HG02610 (cell line): ENCODE data around the gene RBM20.
"Not testable (repeated sequence)": the region's sequence is repeated elsewhere in the genome, so short reads cannot be mapped to it uniquely, and the experiment has no call there.

Experiments
- ATAC-seq: cut with Tn5 transposase; IDR thresholded peaks from one replicate; pipeline ENCODE4 v1.9.1; 2021; ENCODE audit warnings: mild to moderate bottlenecking, moderate library complexity; ENCODE audit not compliant: unreplicated experiment

RBM20 gene

DNA sequence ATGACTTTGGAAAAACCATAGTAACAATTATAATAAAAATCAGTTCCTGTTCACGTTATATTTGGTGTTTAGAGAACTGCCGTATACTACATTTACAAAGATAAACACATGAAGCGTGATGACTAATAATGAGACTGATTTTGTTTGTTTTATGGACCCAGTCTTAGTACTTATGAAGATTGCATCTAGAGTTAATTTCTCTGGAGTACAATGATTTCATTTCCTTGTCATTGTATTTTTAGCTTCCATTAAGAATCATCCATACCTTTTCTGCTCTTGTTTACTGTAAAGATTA is 2.9 kb downstream of the RBM20 start:
- ATAC-seq: no peak

DNA sequence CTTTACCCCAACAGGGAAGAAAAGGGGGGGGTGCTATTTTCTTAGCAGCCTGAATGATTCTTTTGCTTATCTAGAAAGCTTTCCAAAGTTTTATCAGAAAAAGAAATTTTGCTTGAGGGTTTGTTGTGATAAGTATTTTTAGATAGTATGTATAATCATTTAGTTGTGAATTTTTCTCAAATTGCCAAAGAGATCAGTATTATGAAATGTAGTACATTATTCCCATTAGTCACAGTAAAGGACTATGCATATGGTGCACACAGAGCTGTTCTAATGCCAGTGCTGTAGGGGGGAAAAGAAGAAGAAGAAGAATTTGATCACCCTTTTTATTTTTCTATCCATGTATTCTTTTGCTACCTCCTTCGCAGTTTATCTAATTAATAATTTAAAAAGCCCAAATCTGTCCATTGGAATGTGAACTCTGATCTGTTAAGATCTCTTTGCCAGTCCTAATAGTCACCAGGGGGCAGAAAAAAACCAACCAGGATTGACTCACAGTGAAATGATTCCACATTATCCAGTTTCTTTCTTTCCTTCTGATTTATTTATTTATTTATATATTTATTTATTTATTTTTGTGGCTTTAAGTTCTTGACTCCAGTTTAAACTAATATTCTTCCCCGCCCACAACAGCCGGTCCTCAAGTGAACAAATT is 4.7 kb downstream of the RBM20 start:
- no peak for ATAC-seq

DNA sequence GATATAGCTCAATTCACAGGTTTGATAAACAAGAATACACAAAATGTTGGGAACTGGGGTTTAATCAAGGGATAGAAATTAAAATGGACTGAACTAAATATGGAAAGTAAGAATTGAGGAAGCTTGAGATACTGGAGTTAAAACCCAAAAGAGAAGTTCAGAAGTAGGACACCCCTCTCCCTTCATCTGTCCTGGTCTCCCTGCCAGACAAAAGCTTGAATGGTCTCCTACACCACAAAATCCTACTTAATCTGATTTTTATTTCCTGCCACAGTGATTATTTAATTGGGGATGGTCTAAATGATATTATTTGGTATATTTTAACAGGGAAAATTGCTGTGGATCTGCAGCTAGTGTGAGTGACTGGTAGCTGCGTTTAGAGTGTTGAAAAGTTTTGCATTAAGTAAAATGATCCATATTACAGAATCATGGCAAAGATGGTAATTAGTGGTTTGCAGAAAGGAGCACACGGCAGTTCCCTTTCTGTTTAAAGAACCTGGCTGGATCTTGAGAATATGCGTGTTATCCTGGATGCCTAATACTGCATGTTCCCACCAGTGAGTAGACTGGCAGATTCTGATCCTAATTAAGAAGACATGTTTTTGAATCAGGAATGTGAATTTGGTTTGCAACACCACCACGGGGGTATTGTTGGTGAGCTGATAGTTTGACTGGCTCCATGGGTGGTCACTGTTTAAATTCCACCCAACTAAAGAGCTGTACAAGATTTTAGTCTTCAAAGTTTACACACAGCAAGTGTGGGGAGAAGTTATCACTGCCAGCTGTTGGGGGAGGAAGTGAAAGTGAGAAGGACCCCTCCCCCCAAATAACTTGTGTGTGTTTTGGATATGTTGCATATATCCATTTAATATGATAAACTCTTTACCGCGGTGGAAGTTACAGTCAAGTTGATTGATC is 5.5 kb downstream of the RBM20 start:
- no peak for ATAC-seq

DNA sequence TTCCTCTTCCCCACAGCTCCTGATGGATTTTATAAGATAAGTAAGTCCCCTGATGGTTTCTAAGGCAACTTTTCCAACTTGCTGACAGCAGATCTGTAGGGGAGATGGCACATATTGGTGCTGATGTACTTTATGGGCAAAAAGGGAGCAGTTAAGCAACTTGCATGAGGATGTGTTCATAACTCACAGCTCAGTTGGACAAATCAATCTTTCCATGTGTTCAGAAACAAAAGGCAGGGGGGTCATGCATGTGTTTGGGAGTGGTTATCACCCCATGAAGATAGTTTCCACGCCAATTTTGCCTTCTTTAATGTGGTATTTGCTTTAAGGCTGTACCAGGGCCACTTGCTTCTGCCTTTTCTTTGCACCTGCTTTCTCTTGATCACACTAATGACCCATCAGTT is 6.1 kb downstream of the RBM20 start:
- ATAC-seq: no peak

DNA sequence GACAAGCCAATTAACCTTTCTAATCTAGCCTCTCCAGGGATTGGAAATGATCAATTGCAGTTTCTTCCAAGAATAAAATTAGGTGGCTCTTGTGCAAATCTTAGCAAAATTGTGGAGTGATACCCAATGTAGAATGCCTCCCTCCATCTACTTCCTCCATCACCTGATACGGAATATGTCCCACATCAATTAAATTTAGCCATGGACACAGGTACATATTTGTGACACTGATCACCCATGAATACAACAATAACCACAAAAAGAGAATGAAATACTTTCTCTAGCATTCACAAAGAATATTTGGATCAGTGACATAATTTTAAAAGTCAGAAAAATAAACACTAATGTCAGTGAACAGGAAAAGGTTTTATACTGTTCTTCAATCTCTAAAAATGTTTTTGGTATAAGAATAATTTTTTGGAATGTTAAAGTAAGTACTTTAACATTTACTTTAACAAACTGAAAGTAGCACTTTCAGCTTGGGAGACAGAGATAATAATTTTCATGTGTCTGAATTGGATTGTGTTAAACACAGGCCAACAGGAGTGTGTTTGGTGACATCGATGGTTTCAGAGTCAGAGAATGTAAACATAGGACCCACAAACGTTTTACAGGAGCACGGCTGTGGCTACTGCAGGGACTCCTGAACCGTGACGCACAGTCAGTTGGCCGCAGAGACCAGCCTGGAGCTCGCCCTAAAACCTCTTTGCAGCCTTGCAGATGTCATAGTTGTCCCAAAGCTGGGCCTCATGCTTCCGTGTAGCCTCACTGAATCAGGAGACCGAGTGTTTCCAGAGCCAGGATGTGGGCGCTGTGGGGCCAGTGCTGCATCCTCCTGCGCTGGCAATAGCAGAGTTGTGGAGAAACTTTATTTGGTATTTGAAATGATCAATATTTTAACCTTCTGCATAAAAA is 7.2 kb downstream of the RBM20 start:
- ATAC-seq: peak; percentile 80

DNA sequence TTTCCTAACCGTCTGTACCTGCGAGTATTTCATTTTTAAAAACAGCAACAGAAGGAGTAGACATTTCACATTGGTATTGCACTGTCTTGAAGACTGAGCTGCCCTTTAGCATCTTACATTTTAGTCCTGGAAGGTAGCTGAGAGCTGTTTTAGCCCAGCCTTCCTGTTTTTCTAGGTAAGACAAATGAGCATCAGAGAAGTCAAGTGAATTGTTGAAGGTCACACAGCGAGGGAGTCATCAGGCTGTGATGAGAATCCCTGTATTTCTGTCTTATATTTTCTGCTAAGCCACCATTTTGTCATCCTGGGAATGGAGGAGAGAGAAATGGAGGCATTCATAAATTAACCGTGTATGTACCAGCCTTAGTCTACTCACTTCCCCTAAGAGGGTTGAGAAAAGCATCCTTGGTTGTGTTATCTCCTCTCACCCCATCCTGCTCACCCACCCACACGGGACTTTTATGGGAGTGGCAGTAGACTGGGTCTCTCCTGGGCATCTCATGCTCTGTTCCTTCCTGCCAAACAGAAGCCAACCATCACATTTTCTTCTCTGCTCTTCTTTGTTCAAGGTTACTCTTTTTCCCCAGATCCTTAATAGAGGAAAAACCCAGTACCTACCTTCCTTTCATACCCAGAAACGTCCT is 8.5 kb downstream of the RBM20 start:
- no peak for ATAC-seq

DNA sequence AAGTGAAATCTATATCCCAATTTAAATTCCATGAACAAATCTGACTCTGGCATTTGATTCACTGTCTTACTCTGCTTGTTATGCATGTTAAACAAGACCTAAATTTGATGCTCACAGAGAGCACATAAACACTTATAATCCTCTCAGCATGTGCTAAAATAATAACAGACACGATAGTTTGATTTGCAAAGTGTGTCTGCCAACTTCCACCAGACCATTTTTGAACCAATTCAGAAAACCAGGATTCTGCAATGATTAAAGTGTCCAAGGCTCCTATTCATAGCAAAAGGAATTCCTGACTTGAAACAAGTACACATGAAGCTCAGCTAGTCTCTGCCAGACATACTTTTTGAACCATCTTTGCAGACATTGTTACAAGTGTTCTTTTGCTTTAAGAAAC is 11.2 kb downstream of the RBM20 start:
- no peak for ATAC-seq

DNA sequence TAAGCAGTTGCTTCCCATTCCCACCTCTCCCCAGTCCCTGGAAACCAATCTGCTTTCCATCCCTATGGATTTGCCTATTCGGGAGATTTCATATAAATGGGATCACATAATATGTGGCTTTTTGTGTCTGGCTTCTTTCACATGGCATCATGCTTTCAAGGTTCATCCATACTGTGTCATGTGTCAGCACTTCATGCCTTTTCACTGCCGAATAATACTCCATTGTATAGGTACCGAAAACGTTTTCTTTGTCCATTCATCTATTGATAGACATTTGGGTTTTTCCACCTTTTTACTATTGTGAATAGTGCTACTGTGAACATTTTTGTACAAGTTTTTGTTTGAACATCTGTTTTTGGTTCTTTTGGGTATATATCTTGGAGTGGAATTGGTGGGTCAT is 12.5 kb downstream of the RBM20 start:
- no peak for ATAC-seq

DNA sequence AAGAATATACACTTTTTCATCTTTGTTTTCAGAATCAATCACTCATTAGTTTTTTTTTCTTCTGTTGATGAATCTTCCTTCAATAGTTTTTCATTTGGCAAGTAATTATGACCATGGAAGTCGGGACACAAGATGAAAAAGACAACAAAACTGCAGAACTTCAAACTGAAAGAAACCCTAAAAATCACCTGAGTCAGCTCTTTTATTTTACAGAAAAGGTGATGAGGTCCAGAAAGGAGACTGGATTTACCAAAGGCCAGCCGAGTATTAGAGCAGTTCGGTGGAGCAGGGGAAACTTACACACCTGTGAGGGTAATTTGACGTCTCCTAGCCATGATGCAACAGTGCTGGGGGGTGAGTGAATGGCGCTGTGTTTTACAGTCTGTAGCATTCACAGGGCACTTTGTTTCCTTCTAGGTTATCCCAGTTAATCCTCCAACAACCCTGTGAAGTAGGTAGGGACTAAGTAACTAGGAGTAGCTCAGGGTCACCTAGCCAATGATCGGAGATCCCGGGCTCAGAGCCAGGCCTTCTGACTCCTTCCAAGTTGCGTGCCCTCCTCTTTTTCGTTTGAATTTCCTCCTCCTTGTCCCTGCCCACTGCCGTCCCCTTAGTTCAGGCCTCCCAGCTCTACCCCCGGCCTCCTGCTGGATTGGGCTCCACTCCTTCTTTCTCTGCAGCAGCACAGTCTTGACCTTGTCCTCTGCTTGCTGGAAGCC is 14.0 kb downstream of the RBM20 start:
- ATAC-seq: no peak

DNA sequence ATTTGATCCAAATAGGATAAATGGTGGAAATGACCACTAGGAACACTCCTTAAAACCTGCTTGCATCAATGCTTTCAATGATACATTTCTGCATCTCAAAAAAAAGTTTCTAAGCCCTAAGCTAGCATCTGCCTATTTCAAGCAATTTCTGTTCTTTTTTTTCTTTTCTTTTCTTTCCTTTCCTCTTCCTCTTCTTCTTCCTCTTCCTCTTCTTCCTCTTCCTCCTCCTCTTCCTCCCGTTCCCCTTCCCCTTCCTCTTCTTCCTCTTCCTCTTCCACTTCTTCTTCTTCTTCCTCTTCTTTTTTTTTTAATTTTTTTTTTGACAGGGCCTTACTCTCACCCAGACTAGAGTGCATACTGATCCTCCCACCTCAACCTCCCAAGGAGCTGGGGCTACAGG is 15.4 kb downstream of the RBM20 start:
- no peak for ATAC-seq

DNA sequence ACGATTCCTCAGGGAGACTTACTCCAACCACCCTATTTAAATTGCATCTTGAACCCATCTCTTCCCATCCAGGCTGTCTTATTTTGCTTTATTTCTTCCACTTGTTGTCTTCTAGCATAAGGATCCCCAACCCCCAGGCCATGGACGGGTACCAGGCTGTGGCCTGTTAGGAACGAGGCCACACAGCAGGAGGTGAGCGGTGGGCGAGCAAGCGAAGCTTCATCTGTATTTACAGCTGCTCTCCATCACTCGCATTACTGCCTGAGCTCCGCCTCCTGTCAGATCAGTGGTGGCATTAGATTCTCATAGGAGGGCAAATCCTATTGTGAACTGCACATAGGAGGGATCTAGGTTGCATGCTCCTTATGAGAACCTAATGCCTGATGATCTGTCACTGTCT is 16.2 kb downstream of the RBM20 start:
- not testable (repeated sequence) for ATAC-seq

DNA sequence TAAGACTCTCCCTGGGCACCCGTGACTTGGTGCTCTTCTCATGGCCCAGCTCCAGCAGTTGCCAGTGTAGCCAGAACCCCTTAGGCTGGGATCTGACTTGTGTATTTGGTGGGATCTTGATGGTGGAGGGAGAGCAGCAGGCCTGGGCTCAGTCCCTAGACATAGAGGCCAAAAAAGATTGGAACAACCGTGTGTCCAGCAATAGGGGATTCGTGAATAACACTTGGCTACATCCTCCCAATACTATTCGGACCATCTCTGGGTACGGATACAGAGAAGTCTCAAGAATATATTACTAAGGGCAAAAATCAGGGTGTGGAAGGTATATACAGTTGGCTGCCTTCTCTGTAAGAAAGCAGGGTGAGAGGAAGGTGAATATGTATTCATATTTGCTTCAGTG is 17.2 kb downstream of the RBM20 start:
- no peak for ATAC-seq

DNA sequence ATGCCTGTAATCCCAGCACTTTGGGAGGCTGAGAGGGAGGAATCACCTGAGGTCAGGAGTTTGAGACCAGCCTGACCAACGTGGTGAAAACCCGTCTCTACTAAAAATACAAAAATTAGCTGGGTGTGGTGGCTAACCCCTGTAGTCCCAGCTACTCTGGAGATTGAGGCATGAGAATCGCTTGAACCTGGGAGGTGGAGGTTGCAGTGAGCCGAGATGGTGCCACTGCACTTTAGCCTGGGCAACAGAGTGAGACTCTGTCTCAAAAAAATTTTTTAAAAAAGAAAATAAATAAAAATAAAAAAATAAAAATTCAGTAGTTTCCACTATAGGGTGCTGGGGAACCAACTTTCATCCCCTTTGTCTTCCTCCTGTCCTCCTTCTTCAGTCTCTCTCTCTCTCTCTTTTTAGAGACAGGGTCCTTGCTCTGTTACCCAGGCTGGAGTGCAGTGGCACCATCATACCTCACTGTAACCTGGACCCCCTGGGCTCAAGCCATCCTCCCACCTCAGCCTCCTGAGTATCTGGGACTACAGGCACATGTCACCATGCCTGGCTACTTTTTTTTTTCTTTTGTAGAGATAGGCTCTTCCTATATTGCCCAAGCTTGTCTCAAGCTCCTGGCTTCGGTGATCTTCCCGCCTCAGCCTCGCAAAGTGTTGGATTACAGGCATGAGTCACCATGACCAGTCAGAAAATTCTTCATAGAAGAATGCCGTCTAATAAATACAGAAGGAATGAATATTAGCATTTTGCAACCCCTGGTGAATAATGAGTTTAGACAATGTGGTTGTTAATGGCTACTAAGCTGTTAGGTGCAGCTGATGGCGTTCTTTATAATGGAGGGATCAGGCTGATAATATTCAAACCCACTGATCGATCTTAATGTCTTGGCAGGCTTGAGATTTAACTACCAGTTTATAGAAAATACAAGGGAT is 20.6 kb downstream of the RBM20 start:
- ATAC-seq: no peak

DNA sequence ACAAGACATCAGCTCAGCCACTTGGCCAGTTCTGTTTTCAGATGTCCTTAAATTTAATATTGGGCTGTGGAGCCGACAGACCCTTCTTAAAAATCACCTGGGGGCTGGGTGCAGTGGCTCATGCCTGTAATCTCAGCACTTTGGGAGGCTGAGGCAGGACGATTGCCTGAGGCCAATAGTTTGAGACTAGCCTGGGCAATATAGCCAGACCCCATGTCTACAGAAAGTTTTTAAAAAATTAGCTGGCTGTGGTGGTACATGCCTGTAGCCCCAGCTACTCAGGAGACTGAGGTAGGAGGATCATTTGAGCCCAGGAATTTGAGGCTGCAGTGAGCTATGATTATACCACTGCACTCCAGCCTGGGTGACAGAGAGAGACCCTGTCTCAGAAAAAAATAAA is 22.1 kb downstream of the RBM20 start:
- not testable (repeated sequence) for ATAC-seq

DNA sequence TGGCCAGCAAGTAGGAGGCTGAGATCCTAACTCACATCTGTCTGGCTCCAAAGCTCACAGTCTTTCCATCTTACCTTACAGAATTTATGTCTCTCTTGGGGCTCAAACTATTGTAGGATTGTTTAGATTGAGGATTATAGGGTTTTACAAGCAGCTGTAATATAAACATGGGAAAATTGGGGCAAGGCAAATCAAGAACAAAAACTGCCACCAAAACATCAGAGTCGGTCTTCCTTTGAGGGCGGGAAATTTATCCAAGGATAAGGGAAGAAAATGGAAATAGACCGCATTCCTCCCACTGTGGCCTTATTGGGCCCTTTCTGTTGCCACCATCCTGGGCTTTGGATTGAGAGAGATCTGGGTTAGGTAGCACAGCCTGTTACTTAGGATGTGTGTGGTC is 22.5 kb downstream of the RBM20 start:
- no peak for ATAC-seq

DNA sequence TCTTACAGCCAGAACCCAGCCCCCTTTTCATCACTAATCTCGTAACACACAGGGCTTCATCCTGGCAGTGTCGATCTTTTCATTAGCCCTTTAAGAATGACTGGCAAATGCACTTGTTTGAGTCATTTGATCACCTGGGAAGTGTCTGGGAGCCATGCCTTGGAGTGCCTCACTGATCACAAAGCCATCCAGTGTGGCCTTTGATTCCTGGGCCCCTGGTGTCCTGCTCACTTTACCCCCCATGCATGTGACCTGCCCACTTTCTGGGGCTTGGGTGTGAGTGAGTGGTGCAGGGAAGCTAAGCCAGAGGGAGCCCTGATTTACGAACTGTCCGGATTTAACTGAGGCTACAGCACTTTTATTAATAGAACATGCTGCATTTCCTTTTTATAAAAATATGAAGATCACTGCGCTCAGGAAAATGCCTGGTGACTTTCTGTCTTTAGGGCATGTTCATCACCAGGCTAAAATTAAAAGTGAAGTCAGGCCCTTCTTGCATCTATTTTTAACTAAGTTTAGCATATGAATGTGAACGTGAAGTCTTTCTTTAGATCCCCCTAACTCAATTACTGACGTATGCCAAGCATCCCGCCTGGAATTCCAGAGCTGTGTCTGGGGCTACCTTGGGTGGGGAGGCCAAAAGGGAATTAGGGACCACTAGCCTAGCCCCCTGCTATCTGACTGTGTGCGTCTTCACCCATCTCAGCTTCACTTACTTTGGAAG is 23.6 kb downstream of the RBM20 start:
- no peak for ATAC-seq

DNA sequence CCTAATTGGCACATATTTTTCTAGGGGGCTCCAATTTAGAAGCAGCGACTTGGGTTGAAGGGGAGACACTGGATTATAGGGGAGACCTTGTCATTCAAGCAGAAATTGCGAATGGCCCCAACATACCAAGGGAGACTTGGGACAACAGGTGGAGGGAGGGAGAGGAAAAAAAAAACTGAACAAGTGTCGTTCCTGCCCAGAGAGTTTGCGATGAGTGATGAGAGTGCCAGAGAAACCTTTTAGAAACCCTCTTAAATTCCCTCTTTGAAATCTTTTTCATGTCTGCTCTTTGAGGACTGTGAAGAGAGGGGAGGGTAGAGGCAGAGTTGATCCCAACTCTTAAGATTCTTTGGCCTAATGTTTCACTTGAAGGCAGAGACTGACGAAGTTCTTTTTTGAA is 24.3 kb downstream of the RBM20 start:
- ATAC-seq: no peak

DNA sequence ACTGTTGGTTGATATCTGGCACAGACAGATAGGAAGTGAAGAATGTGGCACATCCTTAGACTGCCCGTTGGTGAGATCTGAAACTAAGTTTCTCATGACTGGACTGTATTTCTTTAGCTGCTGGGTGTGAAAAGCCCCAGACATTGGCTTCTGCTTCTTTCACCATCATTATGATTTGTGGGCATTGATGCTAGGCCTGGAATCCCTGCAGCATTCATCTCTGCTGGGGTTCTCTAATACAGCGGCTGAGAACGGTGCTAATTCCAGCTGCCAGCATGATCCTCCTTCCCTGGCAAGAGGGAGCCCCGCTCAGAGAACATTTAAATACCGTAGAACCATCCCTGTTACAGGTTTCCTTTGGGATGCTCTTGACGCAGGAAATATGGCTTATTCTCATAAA is 26.2 kb downstream of the RBM20 start:
- no peak for ATAC-seq
